Suprapubic skin (tissue), 4 donors: ENCODE data around the gene S100A9. TPM values are rescaled to one million over a fixed set of nuclear protein-coding genes. Genes with fewer than 3 reads are reported as not detected.
A peak's percentile ranks its signal among the peaks of the same experiment; 100 is the strongest.

Experiments used
- DNase-seq, 2 donors: peaks; one replicate each; pipeline ENCODE4 v3.0.0-alpha.2; 2019; ENCODE audit warnings: low spot score in 2 of 2
- H3K27ac ChIP-seq: fragments of 200-600 bp; sonication (generic); one replicate; pipeline ENCODE4 v1.5.1; 2019
- H3K27me3 ChIP-seq: fragments of 200-600 bp; sonication (generic); one replicate; pipeline ENCODE4 v1.5.1; 2019
- H3K36me3 ChIP-seq: fragments of 200-600 bp; sonication (generic); one replicate; pipeline ENCODE4 v1.5.1; 2019
- H3K4me1 ChIP-seq: fragments of 200-600 bp; sonication (generic); one replicate; pipeline ENCODE4 v1.5.1; 2019
- H3K4me3 ChIP-seq: fragments of 200-600 bp; sonication (generic); one replicate; pipeline ENCODE4 v1.5.1; 2019; ENCODE audit warnings: mild to moderate bottlenecking
- H3K9me3 ChIP-seq: fragments of 200-600 bp; sonication (generic); one replicate; pipeline ENCODE4 v1.5.1; 2019
- CTCF ChIP-seq, 2 donors: fragments of 200-600 bp in 1 of 2; fragments of 450-650 bp in 1 of 2; sonication (generic) in 1 of 2; IDR thresholded peaks; one replicate each; pipeline ENCODE4 v1.5.1; 2016 to 2019; ENCODE audit warnings: antibody characterized with exemption in 2 of 2, mild to moderate bottlenecking in 1 of 2, moderate library complexity in 1 of 2
- EP300 ChIP-seq: sonication (generic); formaldehyde crosslinking; IDR thresholded peaks from one replicate; pipeline ENCODE4 v1.6.1; 2017; ENCODE audit warnings: antibody characterized with exemption
- POLR2A ChIP-seq, 2 donors: fragments of 450-650 bp; IDR thresholded peaks; one replicate each; pipeline ENCODE4 v1.6.1; 2017; ENCODE audit warnings: antibody characterized with exemption in 2 of 2, mild to moderate bottlenecking in 2 of 2, moderate library complexity in 2 of 2
- POLR2AphosphoS5 ChIP-seq, 3 donors: sonication (generic); formaldehyde crosslinking; IDR thresholded peaks; one replicate each; pipeline ENCODE4 v1.6.1; 2017; ENCODE audit warnings: antibody characterized with exemption in 3 of 3
- WGBS: methylation state at CpG from one replicate; pipeline ENCODE4 v1.1.5; 2018; 5-methylcytosine and 5-hydroxymethylcytosine counted together
- total RNA-seq, 4 donors: library from RNA; depleted of rRNA; stranded (reverse); fragments of >200 nt; gene quantifications; one replicate each; pipeline ENCODE4 v1.1.0, GENCODE V29; 2016

S100A9 gene
- total RNA-seq, 4 donors from 2014 or later: 11.0 to 95.4 (median 51.1) TPM

DNA sequence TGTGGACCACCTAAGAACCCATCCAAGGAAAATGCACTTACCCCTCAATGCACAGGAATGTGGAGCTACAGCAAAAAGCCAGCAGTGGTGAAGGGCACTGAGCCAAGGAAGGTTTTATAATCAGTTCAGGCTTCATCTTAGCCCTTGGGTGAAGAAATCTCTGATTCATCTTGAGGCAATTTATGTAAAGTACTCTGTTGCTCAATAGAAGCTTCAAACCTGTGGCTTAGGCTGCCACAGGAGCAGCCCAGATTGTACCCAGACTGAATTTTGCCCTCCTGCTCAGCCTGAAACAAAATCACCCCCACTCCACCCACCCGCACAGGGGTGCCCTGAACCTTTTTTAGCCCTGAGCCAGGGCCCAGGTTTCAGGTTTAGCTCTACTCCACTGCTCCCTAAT, 17.9 kb downstream of the S100A9 start, which contains the start of gene S100A12:
Gene S100A12, minus strand, starts transcription at position 111 of the 400 bp plus-strand sequence. CDS start 1,029 bp downstream, outside the sequence.
- no peak within 1 kb of the TSS for H3K27ac ChIP-seq
- 67% methylated on average over 1 of the region's 1 CpG for WGBS
- H3K36me3 ChIP-seq: no peaks in the 10 kb centered on the region
- peaks cover 12% of the 10 kb centered on the region for H3K4me1 ChIP-seq
- H3K9me3 ChIP-seq: no peaks in the 10 kb centered on the region
- DNase-seq: peak; percentile 20 to 46
- no peaks in the 10 kb centered on the region for H3K27me3 ChIP-seq
- no peak within 1 kb of the TSS for H3K4me3 ChIP-seq
- TF ChIP-seq POLR2A (IDR thresholded peaks at IDR 0.05): no peak
- TF ChIP-seq CTCF (IDR thresholded peaks at IDR 0.05): no peak
- TF ChIP-seq EP300: no peak
- no peak for TF ChIP-seq POLR2AphosphoS5 (IDR thresholded peaks at IDR 0.05)

DNA sequence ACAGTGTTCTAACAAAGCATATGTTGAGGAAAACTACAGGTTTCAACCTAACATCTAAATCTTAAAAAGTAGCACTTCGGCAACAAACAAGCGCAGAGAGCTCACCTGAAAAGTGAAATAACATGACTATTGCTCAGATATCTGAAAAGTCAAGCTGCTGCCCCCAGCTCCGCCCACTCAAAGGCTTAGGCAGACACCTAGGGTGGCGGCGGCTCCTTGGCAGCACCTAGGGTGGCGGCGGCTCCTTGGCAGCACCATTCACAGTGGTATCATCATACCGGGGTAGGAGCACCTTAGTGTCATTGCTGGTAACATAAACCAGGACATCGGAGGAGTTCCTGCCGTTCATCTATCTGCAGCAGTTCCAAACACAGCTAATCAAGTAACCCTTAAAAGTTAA, 21.9 kb downstream of the S100A9 start:
- no peaks in the 10 kb centered on the region for H3K27me3 ChIP-seq
- H3K4me1 ChIP-seq: peaks cover 12% of the 10 kb centered on the region
- WGBS: 75% methylated on average over 10 of the region's 10 CpGs
- DNase-seq: peak in 1 of 2 donors; percentile 39
- TF ChIP-seq POLR2AphosphoS5 (IDR thresholded peaks at IDR 0.05) (no peak), CTCF (IDR thresholded peaks at IDR 0.05) (no peak), EP300 (no peak), POLR2A (IDR thresholded peaks at IDR 0.05) (no peak)
- no peak overlapping the region for H3K4me3 ChIP-seq
- H3K9me3 ChIP-seq: no peaks in the 10 kb centered on the region
- no peaks in the 10 kb centered on the region for H3K36me3 ChIP-seq
- no peak overlapping the region for H3K27ac ChIP-seq

DNA sequence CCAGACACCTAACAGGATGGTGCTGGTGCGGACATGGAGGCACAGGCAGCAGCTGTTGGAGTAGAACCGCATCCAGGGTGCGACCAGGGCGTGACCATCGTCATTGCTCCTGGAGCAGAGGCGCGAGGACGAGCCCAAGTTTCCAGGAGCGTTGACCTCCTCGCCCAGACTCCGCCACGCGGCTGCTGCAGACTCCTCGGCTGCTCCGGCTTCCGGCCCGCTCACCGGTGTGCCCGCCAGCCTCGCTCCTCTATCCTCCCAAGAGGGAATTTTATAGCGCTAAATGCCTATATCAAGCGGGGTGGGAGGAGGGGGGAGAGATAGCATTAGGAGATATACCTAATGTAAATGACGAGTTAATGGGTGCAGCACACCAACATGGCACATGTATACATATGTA, 23.1 kb downstream of the S100A9 start:
- TF ChIP-seq POLR2AphosphoS5 (IDR thresholded peaks at IDR 0.05) (no peak), EP300 (no peak), POLR2A (IDR thresholded peaks at IDR 0.05) (no peak), CTCF (IDR thresholded peaks at IDR 0.05) (no peak)
- Histone ChIP-seq H3K36me3 (no peaks in the 10 kb centered on the region), H3K27ac (no peak overlapping the region), H3K4me1 (peaks cover 6% of the 10 kb centered on the region), H3K4me3 (no peak overlapping the region), H3K9me3 (no peaks in the 10 kb centered on the region), H3K27me3 (no peaks in the 10 kb centered on the region)
- 92% methylated on average over 23 of the region's 23 CpGs for WGBS
- DNase-seq: no peak

DNA sequence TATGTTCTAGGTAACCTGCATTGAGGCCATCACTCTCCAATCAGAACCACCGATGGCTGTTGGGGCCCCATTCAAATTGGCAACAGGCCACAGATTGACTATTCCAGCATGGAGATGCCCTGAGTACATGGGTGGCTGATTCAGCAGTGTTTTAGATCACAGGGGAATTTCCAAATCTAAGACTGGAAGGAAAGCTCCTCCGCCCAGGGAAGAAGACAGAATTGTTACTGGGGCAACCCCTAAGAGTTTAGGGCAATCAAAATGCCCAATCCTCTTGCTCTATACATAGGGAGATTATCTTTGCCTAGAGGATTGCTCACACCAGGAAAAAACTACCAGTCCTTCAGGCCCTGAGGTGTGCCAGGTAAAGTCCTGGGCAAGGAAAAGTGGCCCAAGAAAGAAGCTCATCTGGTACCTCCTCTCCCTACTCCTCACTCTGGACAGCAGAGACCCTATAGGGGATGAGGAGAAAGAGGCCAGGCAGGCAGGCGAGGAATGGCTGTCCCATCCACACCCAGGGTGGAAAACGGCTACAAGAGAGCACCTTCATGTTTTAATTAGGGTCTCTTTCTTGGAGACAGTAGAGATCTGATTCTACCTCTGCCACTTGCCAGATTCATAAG, 27.4 kb downstream of the S100A9 start:
- Histone ChIP-seq H3K4me1 (peaks cover 8% of the 10 kb centered on the region), H3K9me3 (no peaks in the 10 kb centered on the region), H3K27me3 (no peaks in the 10 kb centered on the region), H3K27ac (no peak overlapping the region), H3K36me3 (no peaks in the 10 kb centered on the region), H3K4me3 (no peak overlapping the region)
- DNase-seq: no peak
- TF ChIP-seq CTCF (IDR thresholded peaks at IDR 0.05) (no peak), POLR2A (IDR thresholded peaks at IDR 0.05) (no peak), EP300 (no peak), POLR2AphosphoS5 (IDR thresholded peaks at IDR 0.05) (no peak)
- WGBS: 54% methylated on average over 4 of the region's 4 CpGs

DNA sequence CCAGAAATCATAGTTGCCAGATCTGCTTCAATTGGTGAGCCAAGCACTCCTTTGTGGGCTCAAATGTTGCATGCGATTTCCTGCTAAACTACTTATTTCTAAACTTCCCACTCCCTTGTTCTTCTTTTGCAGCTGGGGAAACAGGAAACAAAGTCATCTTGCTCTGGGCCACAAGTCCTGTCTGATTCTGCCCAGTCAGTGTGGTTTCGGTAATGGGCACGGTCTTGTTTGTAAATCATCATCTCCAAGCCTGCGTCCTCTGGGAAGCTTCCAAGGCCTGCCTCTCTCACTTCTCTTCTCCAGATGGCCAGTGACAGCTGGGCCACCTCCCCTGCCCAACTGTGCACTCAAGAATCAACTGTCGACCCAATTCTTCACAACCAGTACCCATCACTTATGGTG, 28.8 kb downstream of the S100A9 start:
- DNase-seq: no peak
- 43% methylated on average over 5 of the region's 5 CpGs for WGBS
- TF ChIP-seq POLR2AphosphoS5 (IDR thresholded peaks at IDR 0.05) (no peak), CTCF (IDR thresholded peaks at IDR 0.05) (no peak), EP300 (no peak), POLR2A (IDR thresholded peaks at IDR 0.05) (no peak)
- H3K4me1 ChIP-seq: peaks cover 23% of the 10 kb centered on the region
- H3K27me3 ChIP-seq: no peaks in the 10 kb centered on the region
- no peaks in the 10 kb centered on the region for H3K9me3 ChIP-seq
- H3K27ac ChIP-seq: no peak overlapping the region
- no peak overlapping the region for H3K4me3 ChIP-seq
- no peaks in the 10 kb centered on the region for H3K36me3 ChIP-seq
